C1 segment of cervical spinal cord (tissue), 14 donors: Measurements from ENCODE around the gene THOC6.
"Not testable (repeated sequence)": the region's sequence is repeated elsewhere in the genome, so short reads cannot be mapped to it uniquely, and the experiment has no call there.

ENCODE experiments used
- DNase-seq, 14 donors: peaks; one replicate each; lab custom pipeline; 2025; lab: John Stamatoyannopoulos, UW

THOC6 gene

GRCh38 chr16:3053330-3053710 is 29.5 kb downstream of the THOC6 start:
- not testable (repeated sequence) for DNase-seq

- DNase-seq, result no peak
Measured at GRCh38 chr16:3054965-3055733, 31.3 kb downstream of the THOC6 start.

GRCh38 chr16:3055734-3056115 is 31.9 kb downstream of the THOC6 start:
- DNase-seq, result peak in 1 of 14 donors; percentile 20

DNA sequence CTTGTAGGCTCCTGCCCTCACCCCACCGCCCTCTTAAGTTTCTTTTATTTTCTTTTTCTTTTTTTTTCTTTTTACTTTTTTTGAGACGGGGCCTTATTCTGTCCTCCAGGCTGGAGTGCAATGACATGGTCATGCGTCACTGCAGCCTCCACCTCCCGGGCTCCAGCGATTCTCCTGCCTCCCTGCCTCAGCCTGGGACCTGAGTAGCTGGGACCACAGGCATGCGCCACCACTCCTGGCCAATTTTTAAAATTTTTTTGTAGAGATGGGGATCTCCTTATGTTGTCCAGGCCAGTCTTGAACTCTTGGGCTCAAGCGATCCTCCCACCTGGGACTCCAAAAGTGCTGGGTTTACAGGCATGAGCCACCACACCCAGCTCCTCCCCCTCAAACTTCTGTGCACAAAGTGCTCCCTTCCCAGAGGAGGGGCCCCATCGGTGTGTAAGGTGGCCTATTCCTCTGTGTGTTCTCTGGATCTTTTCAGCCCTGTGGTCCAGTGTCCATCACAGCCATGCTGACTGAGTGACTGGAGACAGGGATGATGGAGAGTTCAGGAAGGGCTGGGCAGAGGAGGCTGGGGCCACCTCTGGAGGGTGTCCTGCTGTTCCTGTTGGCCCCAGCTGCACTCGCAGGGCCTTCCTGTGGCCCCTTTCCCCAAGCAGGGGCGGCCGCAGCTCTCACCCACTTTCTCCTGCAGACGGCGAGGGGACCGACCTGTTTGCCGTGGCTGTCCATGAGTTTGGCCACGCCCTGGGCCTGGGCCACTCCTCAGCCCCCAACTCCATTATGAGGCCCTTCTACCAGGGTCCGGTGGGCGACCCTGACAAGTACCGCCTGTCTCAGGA is 32.7 kb downstream of the THOC6 start:
- DNase-seq, result no peak

- no peak for DNase-seq
Measured at GRCh38 chr16:3057181-3058138, 33.6 kb downstream of the THOC6 start.

- peak in 2 of 14 donors; percentile 30 for DNase-seq
Measured at GRCh38 chr16:3058139-3059030, 34.5 kb downstream of the THOC6 start.

DNA sequence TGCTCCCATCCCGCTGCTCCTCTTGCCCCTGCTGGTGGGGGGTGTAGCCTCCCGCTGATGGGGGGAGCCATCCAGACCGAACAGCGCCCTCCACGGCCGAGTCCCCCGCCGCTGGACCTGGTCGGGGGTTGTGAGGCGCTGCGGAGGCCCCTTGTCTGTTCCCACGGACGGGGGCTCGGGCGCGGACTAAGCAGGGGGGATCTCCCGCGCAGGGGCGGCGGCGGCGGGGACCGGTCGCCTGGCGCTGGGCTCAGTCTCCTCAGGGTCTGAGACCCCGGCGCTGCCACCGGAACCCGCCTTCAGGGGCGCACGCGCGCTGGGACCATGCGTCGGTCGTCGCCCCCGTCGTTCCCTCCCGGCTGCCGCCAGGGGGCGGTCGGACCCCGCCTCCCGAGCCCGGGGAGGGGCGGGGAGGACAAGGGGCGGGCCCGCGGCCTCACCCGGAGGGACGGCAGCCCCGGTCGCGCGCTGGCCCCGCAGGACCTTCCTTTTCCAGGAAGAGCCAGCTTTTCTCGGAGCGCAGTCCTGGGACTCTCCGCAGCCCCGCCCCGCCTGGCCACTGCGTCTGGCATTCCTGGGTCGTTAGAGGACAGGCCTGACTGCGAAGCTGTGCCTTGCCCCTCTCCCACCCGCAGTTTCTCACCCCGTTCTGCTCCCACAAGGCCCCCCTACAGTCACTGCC is 35.3 kb downstream of the THOC6 start:
- DNase-seq, result peak in 13 of 14 donors; percentile 22 to 88 (median 61)

GRCh38 chr16:3059723-3060242 is 35.9 kb downstream of the THOC6 start:
- DNase-seq, result no peak

- DNase-seq, result no peak
Measured at GRCh38 chr16:3060339-3061127, 36.7 kb downstream of the THOC6 start.

GRCh38 chr16:3062553-3062952 is 38.7 kb downstream of the THOC6 start:
- DNase-seq, result no peak

DNA sequence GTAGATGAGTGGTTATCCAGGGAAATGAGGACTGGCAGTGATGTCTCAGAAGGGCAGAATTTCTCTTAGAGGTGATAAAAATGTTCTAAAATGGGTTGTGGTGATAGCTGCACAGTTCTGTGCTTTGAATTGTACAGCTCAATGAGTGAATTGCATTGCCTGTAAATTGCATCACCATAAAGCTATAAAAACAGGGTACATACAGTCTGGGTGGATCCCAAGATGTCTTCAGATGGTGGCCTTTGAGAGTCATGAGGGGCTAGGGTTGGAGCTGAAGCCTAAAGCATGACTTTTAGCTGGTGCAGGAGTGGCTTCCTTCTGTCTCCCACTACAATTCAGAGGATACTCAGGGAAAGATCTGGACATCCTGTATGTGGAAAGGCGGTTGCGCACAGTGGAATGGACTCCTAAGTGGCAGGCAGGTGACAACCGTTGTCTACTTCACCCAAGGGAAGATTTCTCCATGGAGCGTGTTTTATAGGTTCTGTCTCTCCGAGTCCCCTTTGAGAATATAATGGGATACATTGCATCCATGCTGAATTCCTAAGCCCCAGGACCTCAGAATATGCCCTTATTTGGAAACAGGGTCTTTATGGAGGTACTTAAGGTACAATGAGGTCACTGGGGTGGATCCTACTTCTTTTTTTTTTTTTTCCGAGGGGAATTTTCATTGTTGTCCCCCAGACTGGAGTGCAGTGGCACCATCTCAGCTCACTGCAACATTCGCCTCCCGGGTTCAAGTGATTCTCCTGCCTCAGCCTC is 40.0 kb downstream of the THOC6 start:
- DNase-seq, result no peak

GRCh38 chr16:3065069-3065741 is 41.4 kb downstream of the THOC6 start, which contains the start of gene IL32:
Gene IL32 (plus strand): TSS chr16:3065640. CDS start chr16:3065812, 172 bp downstream.
- DNase-seq, result no peak

DNA sequence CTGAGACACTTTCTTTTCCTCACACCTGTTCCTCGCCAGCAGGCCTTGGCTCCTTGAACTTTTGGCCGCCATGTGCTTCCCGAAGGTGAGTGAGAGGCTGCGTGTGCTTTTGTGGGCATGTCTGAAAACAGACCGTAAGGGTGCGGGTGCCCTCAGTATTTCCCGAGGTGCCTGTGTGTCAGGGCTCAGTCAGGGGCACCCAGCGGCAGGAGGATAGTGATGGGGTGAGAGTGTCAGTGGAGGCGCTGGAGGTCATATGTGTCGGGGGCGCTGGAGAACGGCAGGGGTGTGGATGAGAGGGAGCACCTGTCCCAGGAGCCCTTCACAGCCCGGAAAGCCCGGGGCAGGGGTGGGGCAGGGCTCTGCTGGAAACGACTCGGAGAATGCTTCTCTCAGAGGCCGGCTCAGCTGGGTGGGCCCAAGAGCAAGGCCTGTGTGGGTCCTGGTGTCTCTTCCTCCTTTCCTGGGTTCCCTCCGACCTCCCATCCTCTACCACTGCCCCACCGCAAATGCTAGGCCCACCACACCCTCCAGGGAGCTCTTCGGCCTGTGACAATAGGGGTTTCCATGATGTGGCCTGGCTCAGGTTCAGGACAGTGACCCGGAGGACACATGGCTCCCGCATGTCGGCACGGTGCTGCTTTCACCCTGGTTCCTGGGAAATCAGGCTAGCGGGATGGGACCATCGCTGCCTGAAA is 42.1 kb downstream of the THOC6 start:
- DNase-seq, result no peak

DNA sequence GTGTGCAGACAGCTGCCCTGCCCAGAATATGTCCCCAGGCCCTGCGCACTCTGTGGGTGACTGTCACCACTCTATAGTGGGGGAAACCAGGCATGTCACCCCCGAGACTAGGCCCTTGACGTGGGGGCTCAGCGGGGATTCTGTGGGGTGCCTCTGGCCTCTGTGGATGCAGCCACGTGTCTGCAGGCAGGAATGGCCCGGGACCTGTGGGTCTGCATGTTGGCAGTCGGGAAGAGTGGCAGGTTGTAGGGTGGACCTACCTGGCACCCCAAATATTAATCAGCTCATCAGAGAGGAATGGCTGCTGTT is 42.6 kb downstream of the THOC6 start:
- no peak for DNase-seq

DNA sequence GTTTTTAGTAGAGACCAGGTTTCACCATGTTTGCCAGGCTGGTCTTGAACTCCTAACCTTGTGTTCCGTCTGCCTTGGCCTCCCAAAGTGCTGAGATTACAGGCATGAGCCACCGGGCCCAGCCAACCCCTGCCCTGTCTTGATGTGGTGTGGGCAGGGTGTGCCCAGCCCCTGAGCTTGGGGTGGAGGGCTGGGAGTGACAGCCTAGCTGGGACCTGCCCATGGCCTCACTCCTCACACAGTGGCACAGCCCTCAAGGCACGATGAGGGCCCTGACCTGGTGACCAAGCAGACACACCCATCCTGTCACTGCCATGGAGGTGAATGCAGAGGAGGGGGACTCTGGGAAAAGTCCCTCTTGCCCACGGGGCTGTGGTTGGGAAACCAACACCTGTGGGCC is 44.7 kb downstream of the THOC6 start:
- no peak for DNase-seq

- DNase-seq, result not testable (repeated sequence)
Measured at GRCh38 chr16:3069146-3069545, 45.3 kb downstream of the THOC6 start.

DNA sequence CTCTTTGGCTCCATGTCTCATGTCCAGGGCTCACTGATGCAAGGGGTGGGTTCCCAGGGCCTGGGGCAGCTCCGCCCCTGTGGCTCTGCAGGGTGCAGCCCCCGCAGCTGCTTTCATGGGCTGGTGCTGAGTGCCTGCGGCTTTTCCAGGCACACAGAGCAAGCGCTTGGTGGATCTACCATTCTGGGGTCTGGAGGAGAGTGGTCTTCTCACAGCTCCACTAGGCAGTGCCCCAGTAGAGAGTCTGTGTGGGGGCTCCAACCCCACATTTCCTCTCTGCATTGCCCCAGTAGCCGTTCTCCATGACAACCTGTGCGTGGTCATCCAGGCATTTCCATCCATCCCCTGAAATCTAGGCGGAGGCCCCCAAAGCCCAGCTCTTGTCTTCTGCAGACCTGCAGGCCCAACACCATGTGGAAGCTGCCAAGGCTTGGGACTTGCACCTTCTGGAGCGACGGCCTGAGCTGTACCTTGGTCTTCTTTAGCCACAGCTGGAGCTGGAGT is 46.8 kb downstream of the THOC6 start:
- DNase-seq, result no peak
